GM10847 (cell line): ENCODE results near the gene SKIC8.

Experiments
- POLR2A ChIP-seq: IDR thresholded peaks from 2 replicates; pipeline ENCODE4 v1.6.1; 2011; ENCODE audit not compliant: insufficient read length; ENCODE audit errors: extremely low read depth

Gene SKIC8

GRCh38 chr15:78257681-78258080, 41.7 kb downstream of the SKIC8 start:
- no peak for TF ChIP-seq POLR2A

GRCh38 chr15:78256044-78256437, 43.4 kb downstream of the SKIC8 start:
- no peak for TF ChIP-seq POLR2A

DNA sequence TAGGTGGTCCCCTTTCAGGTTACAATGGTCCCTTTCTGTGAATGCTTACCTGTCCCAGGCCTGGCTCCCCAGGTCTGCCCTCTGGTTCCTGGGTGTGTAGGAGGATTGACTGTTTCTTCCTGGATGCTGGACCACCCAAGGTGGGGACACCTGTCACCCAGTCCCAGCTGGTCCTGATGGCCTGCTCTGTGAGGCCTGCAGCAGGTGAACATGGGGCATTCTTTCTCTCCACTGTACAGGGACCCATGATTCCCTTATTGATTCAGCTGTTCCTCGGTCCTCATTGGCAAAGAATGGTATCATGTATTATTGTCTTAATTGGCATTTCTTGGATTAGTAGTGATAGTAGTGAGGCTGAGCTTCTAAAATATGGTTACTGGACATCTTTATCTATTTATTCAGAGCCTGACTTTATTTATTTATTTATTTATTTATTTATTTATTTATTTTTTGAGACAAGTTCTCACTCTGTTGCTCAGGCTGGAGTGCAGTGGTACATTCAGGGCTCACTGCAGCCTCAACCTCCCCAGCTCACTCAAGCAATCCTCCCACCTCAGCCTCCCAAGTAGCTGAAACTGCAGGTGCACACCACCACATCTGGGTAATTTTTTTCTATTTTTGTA, 43.9 kb downstream of the SKIC8 start:
- TF ChIP-seq POLR2A = no peak

DNA sequence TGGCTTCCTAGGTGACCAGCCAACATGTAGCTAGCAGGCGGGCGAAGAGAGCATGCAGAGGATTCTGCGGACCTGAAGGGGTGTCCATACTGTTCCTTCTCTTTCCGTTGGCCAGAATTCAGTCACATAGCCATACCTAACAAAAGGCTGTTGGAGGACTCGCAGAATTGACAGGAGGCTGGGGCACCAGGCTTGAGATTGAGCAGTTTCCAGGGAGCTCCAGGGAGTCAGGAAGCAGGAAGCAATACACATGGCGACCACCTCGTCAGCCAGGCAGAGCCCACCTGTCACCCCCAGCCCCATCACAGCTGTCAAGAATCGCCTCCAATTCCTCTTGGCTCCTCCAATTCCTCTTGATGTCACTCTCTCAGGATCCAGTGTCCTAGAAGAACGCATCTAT, 48.3 kb downstream of the SKIC8 start:
- TF ChIP-seq POLR2A = no peak

GRCh38 chr15:78249131-78249530, 50.3 kb downstream of the SKIC8 start:
- TF ChIP-seq POLR2A = no peak

DNA sequence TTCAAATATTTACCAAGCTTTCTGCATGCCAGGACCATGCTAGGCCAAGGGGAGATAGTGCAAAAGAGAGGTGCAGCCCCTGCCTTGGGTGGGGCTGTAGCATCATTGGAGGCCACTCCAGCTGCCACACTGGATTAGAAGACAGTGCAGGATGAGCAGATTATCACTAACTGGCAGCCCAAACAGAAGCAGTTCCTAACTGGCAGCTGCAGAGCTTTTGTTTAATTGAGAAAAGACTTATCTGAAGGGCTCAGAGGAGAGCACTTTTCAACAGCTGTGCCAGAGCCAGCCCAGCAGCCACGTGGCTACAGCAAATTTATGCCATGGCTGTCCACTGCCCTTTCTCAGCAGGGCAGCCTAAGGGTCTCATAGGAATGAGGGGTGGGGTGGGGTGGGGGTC, 51.5 kb downstream of the SKIC8 start:
- TF ChIP-seq POLR2A = no peak

DNA sequence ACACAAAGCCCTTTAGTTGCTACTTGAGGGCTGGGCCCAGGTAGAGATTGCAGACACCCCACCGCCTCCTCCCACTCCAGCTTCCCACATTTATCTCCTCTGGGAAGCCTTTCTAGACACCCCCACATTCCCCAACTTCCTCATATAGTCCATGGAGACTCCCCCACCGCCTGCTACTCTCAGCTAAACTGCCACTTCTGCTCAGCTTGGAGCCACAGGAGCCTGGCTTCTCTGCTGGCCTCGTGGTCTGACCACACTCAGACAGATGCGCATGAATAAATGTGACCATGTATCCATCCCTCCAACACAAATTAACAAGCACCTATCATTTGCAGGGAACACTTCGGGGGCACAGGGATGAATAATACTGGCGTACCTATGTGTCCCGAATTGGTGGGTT, 54.5 kb downstream of the SKIC8 start:
- no peak for TF ChIP-seq POLR2A

DNA sequence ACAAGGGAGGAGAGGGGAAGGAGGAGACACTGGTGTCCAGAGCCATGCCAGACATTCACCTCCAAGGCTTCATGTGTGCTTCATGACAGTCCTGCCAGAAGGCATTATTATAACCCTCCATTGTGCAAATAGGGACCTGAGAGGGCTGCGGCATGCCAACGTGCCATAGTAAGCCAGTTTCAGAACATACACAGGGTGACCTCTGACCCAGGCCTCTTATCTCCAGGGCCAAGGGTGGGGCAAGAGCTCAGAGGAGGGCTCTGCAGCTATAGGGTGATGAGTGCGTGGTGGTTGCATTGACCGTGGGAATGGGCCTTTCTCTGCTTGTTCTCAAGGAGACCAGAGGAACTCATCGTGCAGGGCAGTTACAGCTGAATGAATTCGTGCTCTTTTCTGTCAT, 55.3 kb downstream of the SKIC8 start:
- no peak for TF ChIP-seq POLR2A

DNA sequence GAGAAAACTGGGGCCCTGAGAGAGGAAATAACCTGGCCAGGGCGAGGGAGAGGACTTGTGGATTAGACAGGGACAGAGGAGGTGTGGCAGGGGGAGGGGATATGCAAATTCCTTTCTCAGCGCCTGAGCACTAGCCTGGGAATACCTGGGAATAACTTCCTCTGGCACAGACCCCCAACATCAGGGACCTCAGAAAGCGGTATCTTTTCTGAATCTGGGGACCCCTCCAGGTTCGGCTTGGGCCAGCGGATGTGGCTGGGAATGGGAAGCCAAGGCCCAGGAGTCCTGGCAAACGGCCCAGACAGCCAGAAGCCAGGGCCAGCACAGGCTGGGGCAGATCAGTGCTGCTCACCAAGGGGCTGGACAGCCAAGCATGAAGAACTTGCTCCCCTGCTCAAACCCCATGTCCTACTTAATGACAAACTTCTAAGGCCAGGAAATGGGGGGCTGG, 55.9 kb downstream of the SKIC8 start:
- no peak for TF ChIP-seq POLR2A

DNA sequence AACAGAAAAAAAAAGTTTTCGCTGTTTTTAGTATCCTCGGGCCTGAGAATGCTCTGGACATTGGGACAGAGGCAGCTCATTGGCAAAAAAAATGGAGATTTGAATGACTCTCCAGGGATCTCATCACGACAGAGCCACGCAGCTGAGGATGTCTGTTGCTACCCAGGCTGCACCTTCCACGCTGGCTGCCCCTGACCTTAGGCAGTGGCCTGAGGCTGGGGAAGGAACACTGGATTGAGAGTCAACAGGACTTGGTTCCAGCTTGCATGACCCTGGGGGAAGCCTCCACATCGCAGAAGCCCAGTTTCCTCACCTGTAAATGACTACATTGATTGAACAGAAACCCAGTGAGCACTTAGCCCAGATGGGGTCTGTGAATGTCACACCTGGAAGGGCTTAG, 56.4 kb downstream of the SKIC8 start:
- TF ChIP-seq POLR2A = no peak

DNA sequence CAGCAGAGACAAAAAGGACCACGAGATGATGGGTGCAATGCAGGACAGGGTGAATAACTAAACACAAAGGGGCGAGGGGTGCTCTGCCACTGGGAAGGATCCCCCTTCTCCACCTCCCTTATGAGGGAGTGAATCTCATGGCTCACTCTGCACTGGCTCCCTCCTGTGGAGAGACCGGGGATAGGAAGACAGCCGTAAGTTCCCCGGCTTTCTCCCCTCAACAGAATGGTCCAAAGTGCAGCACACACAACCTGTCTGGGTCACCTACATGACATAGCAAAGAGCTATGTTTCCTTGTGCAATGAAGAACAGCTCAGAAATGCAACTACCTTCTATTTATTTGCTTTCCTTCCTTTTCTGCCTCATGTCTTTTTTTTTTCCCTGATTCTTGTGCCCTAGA, 57.3 kb downstream of the SKIC8 start:
- TF ChIP-seq POLR2A = no peak

- TF ChIP-seq POLR2A = no peak
Measured at GRCh38 chr15:78241017-78241416, 58.4 kb downstream of the SKIC8 start.

- no peak for TF ChIP-seq POLR2A
Measured at GRCh38 chr15:78239811-78240210, 59.6 kb downstream of the SKIC8 start.

GRCh38 chr15:78237146-78237545, 62.3 kb downstream of the SKIC8 start:
- no peak for TF ChIP-seq POLR2A

GRCh38 chr15:78236491-78236890, 62.9 kb downstream of the SKIC8 start:
- no peak for TF ChIP-seq POLR2A

DNA sequence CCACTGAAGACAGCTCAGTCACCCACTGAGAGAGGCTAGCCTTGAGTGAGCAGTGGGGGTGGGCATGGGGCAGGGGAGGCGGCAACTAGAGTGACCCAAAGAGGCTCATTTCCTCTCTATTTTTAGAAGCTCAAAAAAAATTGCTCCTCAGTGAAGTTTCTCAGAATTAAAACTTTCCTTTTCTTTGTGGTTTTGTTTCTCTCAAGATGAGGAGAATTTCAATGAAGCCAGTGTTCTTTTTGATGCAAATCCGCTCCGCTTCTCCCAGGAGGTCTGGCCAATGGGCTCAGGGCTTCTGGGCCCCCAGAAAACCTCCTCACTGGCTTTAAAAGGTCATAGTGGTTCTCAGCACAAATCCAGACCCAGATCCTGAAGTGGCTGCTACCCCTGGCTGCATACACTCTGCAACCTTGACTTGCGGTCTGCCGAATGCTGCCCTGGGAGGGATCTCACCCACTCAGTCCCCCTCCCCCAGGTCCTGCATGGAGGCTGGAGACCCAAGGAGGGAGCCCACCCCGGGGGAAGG, 64.8 kb downstream of the SKIC8 start, which contains the start of gene ACSBG1:
Gene ACSBG1, minus strand, starts transcription at position 51 of the 526 bp plus-strand sequence. CDS start 64 bp downstream, outside the sequence.
- no peak for TF ChIP-seq POLR2A

DNA sequence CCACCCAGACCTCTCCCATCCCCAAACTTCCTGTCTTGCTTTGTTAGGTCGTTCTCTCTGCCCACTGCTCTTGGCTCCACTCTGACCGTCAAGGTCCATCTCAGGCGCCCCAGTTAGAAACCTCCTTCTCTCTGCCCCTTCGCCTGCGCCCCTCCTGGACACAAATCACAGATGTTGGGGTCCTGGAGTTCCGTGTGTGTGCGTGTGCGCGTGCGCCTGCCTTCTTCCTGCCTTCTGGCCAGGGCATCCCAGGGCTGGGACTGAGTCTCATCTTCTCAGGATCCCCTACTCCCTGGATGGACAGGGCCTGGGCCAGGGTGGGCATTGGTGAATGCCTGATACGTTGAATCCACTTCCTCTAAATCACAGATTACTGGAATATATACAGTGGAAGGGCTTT, 65.9 kb downstream of the SKIC8 start:
- TF ChIP-seq POLR2A = no peak
